OCI-LY1 (cell line): Measurements from ENCODE around the gene NSUN5.

Experiments used
- CTCF ChIP-seq: fragments of 200-600 bp; sonication (generic), shearing (Covaris generic); IDR thresholded peaks from 2 replicates; pipeline ENCODE4 v1.5.1; 2017; ENCODE audit warnings: mild to moderate bottlenecking, antibody characterized with exemption, low read length, moderate library complexity, mixed read lengths
- EZH2 ChIP-seq: fragments of 200-600 bp; sonication (generic), shearing (Covaris generic); IDR thresholded peaks from 2 replicates; pipeline ENCODE4 v1.8.0; 2017; ENCODE audit warnings: borderline replicate concordance, mixed run types, mild to moderate bottlenecking, antibody characterized with exemption, low read length, moderate library complexity, mixed read lengths

GRCh38 chr7:73354196-73354595 lies 45.6 kb upstream of the NSUN5 start:
- TF ChIP-seq EZH2 (no peak), CTCF (no peak)
